Measurements from ENCODE around the gene MIPOL1.

Gene MIPOL1

DNA sequence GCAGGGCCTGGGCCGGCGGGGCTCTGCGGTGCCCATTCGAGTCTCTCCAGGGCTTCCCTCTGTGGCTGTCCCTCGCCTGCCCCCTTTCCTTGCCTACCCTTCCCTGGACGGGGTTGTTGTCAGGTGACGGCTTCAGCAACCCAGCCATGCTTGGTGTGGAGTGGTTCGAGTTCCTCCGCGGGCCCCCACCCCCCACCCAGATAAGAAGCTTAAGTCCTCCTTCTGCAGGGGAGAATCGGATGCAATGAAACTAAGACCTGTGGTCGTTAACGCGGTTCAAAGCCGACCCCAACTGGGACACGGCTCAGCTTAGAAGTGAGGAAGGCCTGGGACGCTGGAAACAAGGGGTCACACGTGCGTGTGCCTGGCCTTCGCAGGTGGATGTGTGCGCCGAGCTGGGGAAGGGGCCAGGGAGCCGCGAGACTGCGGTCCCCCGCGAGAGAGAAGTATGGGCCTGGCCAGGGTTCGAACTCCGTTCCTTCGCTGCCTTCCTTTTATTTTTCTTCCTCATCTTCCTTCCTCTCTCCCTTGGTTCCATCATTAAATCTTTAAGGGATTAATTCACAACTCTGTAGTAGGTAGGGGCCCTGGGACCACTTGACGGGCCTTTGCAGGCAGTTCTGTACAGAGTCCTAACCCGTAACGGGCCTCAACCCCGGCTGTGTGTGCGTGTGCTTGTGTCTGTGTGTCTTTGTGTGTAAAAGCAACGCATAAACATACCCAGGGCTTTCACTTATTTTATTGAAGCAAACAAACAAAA is 401.2 kb downstream of the MIPOL1 start:
- TF ChIP-seq, protein P1, sequence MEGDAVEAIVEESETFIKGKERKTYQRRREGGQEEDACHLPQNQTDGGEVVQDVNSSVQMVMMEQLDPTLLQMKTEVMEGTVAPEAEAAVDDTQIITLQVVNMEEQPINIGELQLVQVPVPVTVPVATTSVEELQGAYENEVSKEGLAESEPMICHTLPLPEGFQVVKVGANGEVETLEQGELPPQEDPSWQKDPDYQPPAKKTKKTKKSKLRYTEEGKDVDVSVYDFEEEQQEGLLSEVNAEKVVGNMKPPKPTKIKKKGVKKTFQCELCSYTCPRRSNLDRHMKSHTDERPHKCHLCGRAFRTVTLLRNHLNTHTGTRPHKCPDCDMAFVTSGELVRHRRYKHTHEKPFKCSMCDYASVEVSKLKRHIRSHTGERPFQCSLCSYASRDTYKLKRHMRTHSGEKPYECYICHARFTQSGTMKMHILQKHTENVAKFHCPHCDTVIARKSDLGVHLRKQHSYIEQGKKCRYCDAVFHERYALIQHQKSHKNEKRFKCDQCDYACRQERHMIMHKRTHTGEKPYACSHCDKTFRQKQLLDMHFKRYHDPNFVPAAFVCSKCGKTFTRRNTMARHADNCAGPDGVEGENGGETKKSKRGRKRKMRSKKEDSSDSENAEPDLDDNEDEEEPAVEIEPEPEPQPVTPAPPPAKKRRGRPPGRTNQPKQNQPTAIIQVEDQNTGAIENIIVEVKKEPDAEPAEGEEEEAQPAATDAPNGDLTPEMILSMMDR (conservative IDR thresholded peaks at IDR 0.05): no peak

DNA sequence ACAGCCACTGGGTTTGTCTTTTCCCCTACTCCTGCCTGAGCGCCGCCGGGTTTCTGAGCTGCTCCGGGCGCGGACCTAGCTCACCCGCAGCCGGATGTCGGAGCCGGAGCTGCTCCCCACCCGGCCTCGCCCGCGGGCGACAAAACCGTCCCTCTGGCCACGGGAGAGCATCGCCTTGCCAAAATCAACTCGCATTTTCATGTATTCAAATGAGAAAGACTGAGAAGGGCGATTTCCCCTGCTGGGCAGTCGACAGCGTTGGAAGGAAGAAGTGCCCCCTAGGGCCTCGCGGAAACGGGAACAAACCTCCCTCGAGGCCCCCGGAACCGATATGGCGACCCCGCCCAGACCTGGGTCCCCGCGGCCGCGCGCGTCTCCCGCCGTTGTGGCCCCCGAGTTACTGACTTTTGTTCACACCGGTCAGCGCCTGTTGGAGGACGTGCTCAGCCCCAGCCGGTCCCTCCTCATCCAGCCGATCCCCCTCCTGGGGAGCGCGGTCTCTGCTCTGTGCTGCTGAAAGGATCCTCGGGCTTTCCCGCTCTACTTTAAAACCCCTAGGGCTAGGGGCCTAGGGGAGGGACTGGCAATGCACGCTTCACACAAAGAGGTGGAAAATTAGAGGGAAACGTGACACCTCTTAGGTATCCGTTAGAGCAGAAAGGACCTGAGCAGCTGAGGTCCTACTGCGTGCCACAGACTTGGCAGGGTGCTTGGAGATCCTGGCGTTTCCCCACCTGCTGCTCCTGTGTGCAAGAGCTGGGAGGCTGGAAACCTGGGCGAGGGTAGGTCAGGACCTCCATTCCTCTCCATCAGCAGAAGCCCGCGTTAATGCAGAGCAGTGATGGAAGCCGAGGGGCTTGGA is 402.0 kb downstream of the MIPOL1 start:
- TF ChIP-seq, protein P1 (conservative IDR thresholded peaks at IDR 0.05): no peak
- peak overlapping the region; percentile 100 for H3K27ac ChIP-seq

More for the DNA sequence above, 401.2 kb downstream of the MIPOL1 start:
- H3K27ac ChIP-seq: peak overlapping the region; percentile 100

DNA sequence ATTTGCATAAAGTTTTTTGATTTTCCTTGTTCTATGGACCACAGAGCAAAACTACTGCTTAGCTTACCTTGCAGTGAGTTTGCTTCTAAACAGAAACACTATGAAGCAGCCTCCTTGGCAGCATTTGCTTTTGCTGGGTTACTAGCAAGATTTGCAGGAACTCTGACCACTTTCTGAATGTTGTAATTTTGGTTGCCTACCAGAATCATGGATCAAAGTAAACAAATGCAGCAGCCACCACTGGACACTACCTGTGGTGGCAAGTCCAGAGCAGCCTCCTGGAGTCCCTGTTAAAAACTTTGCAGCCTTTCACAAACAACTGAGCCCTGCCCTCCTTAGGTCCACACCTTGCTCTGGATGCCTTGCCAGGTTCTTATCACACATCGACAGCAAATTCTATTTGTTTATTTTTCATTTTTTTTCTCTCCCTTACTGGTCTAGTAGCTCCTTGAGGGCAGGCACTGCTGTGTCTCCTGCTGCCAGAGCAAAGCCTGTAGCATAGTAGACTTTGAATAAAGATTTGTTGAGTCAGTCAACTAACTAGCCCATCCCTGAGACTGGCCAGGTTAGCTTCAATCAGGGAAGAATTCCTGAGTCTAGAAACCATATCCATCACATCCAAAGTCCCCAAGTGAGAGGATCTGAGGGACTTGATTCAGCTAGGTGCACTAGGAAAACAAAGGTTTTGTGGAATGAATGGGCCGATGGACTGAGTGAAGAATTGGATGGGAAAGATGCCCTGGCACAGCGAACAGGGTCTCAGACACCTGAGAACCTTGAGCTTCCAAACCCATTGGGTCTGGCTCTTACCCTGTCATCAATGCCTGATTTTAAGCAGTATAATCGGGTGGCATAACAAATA is 403.4 kb downstream of the MIPOL1 start:
- peak overlapping the region; percentile 100 for H3K27ac ChIP-seq
- TF ChIP-seq, protein P1 (conservative IDR thresholded peaks at IDR 0.05): no peak

DNA sequence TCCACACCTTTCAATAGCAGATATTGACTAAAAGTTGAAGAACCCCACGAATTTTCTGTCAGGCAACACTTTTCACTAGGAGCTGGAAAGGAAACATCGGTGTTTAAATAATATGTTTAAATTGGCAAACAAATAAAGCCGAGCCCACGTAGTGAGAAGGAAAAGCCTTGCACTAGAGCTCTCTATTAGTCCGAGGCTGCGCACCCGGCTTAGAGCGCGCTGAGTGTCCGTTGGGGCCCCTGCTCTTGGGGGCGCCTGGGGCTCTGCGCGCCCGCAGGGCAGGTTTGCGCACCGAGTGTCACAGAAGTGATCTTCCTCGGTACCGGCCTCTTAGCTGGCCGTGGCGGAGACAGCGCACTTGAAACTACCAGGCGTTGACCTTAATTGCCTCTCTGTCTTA is 404.1 kb downstream of the MIPOL1 start:
- peak overlapping the region; percentile 100 for H3K27ac ChIP-seq
- TF ChIP-seq, protein P1 (conservative IDR thresholded peaks at IDR 0.05): no peak

All from VCaP (cell line).